Measurements from ENCODE around the gene LCK. TPM values are rescaled to one million over a fixed set of nuclear protein-coding genes. Genes with fewer than 3 reads are reported as not detected.

LCK gene
- total and polyA plus RNA-seq, 9 of the 15 experiments (the other 6 are each of a cell fraction or from before 2014, with no cell fraction given): 0.04 to 0.47 (median 0.13) TPM; not detected in 6

GRCh38 chr1:32307324-32307723, 56.3 kb downstream of the LCK start (continued):
- peak; percentile 95 for TF ChIP-seq ARID1B (IDR thresholded peaks at IDR 0.05)
- no peak for TF ChIP-seq POLR2B (IDR thresholded peaks at IDR 0.05; ENCODE audit: low read depth, partially characterized antibody)
- TF ChIP-seq MBD2 (IDR thresholded peaks at IDR 0.05; ENCODE audit: borderline replicate concordance, low read depth): peak; percentile 65; the same call in 1 of the 2 replicates
- TF ChIP-seq PRMT5 (CRISPR knock-in tag; IDR thresholded peaks at IDR 0.05): no peak
- no peak for TF ChIP-seq ZC3H8 (IDR thresholded peaks at IDR 0.05)
- TF ChIP-seq ASH1L (IDR thresholded peaks at IDR 0.05; ENCODE audit: borderline replicate concordance, low read depth, partially characterized antibody): no peak
- no peak for TF ChIP-seq RBM14 (IDR thresholded peaks at IDR 0.05; ENCODE audit: borderline replicate concordance, insufficient read depth, low read depth, low read length)
- no peak for TF ChIP-seq ZBTB12 (CRISPR knock-in tag; IDR thresholded peaks at IDR 0.05)
- TF ChIP-seq ZNF77 (CRISPR knock-in tag; IDR thresholded peaks at IDR 0.05): no peak
- TF ChIP-seq CHCHD3 (CRISPR knock-in tag; IDR thresholded peaks at IDR 0.05): no peak
- TF ChIP-seq DPF2 (IDR thresholded peaks at IDR 0.05): peak; percentile 97
- TF ChIP-seq PTBP1 (IDR thresholded peaks at IDR 0.05; ENCODE audit: low read depth, low read length): no peak
- TF ChIP-seq NCOA2 (IDR thresholded peaks at IDR 0.05; ENCODE audit: partially characterized antibody in 2 of 2): no peak
- no peak for TF ChIP-seq CHD4 (IDR thresholded peaks at IDR 0.05; ENCODE audit: insufficient read depth, insufficient replicate concordance, low read depth, low read length, poor library complexity, severe bottlenecking)
- no peak for TF ChIP-seq KLF1 (tag; IDR thresholded peaks at IDR 0.05)
- TF ChIP-seq MCM2 (IDR thresholded peaks at IDR 0.05; ENCODE audit: low read depth): no peak
- peak; percentile 99 for TF ChIP-seq FOSL1 (tag; conservative IDR thresholded peaks at IDR 0.05)
- TF ChIP-seq PHTF2 (CRISPR knock-in tag; IDR thresholded peaks at IDR 0.05): no peak
- 0 out of 4 replicates have a peak, but pooled peaks of 1 of the 2 experiments have one; percentile 44 for TF ChIP-seq RCOR1 (IDR thresholded peaks at IDR 0.05; ENCODE audit: borderline replicate concordance in 1 of 2, low read depth in 2 of 2, low read length in 2 of 2)
- TF ChIP-seq ZNF695 (CRISPR knock-in tag; IDR thresholded peaks at IDR 0.05): no peak
- no peak for TF ChIP-seq ATF1 (CRISPR knock-in tag; IDR thresholded peaks at IDR 0.05)
- no peak for TF ChIP-seq ATF1 (tag; IDR thresholded peaks at IDR 0.05)
- no peak for TF ChIP-seq HEY1 (CRISPR knock-in tag; IDR thresholded peaks at IDR 0.05; ENCODE audit: borderline replicate concordance)
- no peak for TF ChIP-seq SMAD4 (CRISPR knock-in tag; conservative IDR thresholded peaks at IDR 0.05)
- TF ChIP-seq DIDO1 (tag; IDR thresholded peaks at IDR 0.05; ENCODE audit: low read depth): no peak
- TF ChIP-seq ETV5 (CRISPR knock-in tag; IDR thresholded peaks at IDR 0.05; ENCODE audit: low read depth): no peak

Data from K562 (cell line).